Skeletal muscle tissue (tissue), 4 donors: ENCODE data around the gene MTG2. TPM values are rescaled to one million over a fixed set of nuclear protein-coding genes. Genes with fewer than 3 reads are reported as not detected.
"Not testable (repeated sequence)": the region's sequence is repeated elsewhere in the genome, so short reads cannot be mapped to it uniquely, and the experiment has no call there.

Experiments
- H3K27ac ChIP-seq: one replicate; pipeline ENCODE4 v1.7.0; 2013; ENCODE audit warnings: mild to moderate bottlenecking, low read depth, low read length, inconsistent platforms
- H3K27me3 ChIP-seq, 3 donors: one replicate each; pipeline ENCODE4 v1.7.0; 2013; ENCODE audit warnings: low read length in 3 of 3; ENCODE audit not compliant: control insufficient read depth in 3 of 3, insufficient read depth in 3 of 3
- H3K36me3 ChIP-seq, 3 donors: one replicate each; pipeline ENCODE4 v1.7.0; 2013; ENCODE audit warnings: low read length in 3 of 3; ENCODE audit not compliant: control insufficient read depth in 3 of 3, insufficient read depth in 3 of 3
- H3K4me1 ChIP-seq, 3 donors: one replicate each; pipeline ENCODE4 v1.7.0; 2013; ENCODE audit warnings: low read length in 3 of 3, mild to moderate bottlenecking in 3 of 3; ENCODE audit not compliant: control insufficient read depth in 3 of 3, insufficient read depth in 3 of 3
- H3K4me3 ChIP-seq, 3 donors: one replicate each; pipeline ENCODE4 v1.7.0; 2013; ENCODE audit warnings: low read length in 3 of 3
- H3K9ac ChIP-seq, 3 donors: one replicate each; pipeline ENCODE4 v1.7.0; 2013; ENCODE audit warnings: low read length in 3 of 3, mild to moderate bottlenecking in 3 of 3, moderate library complexity in 2 of 3, low read depth in 1 of 3
- H3K9me3 ChIP-seq, 3 donors: one replicate each; pipeline ENCODE4 v1.7.0; 2013; ENCODE audit warnings: low read length in 3 of 3; ENCODE audit not compliant: control insufficient read depth in 3 of 3
- total RNA-seq: library from RNA; depleted of rRNA; stranded (reverse); fragments of >200 nt; gene quantifications from one replicate; pipeline ENCODE4 v1.2.3, GENCODE V29; 2014
- donor health status: Osteomylitis.

The MTG2 gene
- total RNA-seq, 1 donor from 2014 or later = 10.4 TPM

- Histone ChIP-seq H3K27me3 (no peaks in the 10 kb centered on the region), H3K36me3 (peaks cover 2 to 10% (median 4%) of the 10 kb centered on the region in 3 donors), H3K4me1 (peaks cover 36 to 59% (median 54%) of the 10 kb centered on the region in 3 donors), H3K4me3 (peak overlapping the region in 1 of 3 donors; percentile 35), H3K9me3 (no peaks in the 10 kb centered on the region), H3K27ac (no peak overlapping the region), H3K9ac (peak overlapping the region in 2 of 3 donors; percentile 35 to 66)
Observed at GRCh38 chr20:62145688-62146018, 37.2 kb upstream of the MTG2 start.

DNA sequence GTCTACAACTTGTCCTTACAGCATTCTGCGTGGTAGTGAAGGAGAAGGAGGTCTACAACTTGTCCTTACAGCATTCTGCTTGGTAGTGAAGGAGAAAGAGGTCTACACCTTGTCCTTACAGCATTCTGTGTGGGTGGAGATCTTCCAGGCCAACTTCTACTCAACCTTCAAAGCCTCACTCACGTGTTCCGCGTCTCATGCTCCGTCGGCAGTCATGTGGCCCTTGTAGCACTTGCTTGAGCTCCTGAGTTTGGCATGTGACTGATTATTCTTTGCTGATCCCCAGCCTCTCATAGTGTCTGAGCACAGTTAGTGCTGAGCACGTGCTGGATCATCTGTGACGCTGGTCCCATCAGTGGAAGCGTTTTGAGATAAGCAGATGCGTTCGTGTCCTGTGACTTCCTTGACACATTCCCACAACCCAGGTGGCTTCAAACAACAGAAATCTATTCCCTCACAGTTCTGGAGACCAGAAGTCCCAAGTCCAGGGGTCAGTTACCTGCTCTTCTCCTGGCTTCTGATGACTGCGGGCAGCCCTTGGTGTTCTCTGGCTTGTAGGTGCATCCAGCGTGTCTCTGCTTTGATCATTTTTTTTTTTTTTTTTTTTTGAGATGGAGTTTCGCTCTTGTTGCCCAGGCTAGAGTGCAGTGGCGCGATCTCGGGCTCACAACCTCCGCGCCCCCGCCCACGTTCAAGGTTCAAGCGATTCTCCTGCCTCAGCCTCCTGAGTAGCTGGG lies 36.6 kb upstream of the MTG2 start:
- Histone ChIP-seq H3K27ac (no peak overlapping the region), H3K9me3 (no peaks in the 10 kb centered on the region), H3K4me1 (peaks cover 30 to 59% (median 49%) of the 10 kb centered on the region in 3 donors), H3K4me3 (no peak overlapping the region), H3K9ac (no peak overlapping the region), H3K27me3 (no peaks in the 10 kb centered on the region), H3K36me3 (peaks cover 0 to 10% (median 2%) of the 10 kb centered on the region in 3 donors)

DNA sequence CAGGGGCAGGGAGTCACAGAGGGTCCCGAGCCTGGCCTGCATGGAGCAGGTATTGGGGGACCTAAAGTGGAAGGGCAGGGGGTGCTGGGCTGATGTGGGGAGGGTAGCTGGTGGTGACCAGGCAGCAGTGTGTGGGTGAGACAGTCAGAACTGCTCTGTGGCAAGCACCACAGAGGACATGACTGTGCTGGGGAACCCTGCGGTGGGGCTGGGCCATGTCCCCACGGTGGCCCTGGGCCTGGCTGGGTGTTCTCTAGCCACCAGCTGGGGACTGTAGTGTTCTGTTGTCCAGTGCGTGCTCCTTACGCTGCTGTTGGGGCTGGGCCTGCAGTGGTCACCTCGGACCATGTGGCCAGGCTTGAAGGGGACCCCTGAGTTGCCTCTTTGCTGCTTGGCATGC lies 35.7 kb upstream of the MTG2 start:
- H3K27ac ChIP-seq = no peak overlapping the region
- no peaks in the 10 kb centered on the region for H3K9me3 ChIP-seq
- peaks cover 21 to 52% (median 40%) of the 10 kb centered on the region in 3 donors for H3K4me1 ChIP-seq

GRCh38 chr20:62147528-62147927 lies 35.3 kb upstream of the MTG2 start:
- no peaks in the 10 kb centered on the region for H3K27me3 ChIP-seq
- peaks cover 21 to 50% (median 40%) of the 10 kb centered on the region in 3 donors for H3K4me1 ChIP-seq
- H3K27ac ChIP-seq = no peak overlapping the region
- H3K9me3 ChIP-seq = no peaks in the 10 kb centered on the region
- peaks cover 0 to 13% (median 2%) of the 10 kb centered on the region in 3 donors for H3K36me3 ChIP-seq
- peak overlapping the region in 1 of 3 donors; percentile 25 for H3K9ac ChIP-seq
- H3K4me3 ChIP-seq = no peak overlapping the region

More for the DNA sequence above, 35.7 kb upstream of the MTG2 start:
- Histone ChIP-seq H3K27me3 (no peaks in the 10 kb centered on the region), H3K4me3 (no peak overlapping the region), H3K9ac (peak overlapping the region in 1 of 3 donors; percentile 25), H3K36me3 (peaks cover 0 to 10% (median 2%) of the 10 kb centered on the region in 3 donors)

DNA sequence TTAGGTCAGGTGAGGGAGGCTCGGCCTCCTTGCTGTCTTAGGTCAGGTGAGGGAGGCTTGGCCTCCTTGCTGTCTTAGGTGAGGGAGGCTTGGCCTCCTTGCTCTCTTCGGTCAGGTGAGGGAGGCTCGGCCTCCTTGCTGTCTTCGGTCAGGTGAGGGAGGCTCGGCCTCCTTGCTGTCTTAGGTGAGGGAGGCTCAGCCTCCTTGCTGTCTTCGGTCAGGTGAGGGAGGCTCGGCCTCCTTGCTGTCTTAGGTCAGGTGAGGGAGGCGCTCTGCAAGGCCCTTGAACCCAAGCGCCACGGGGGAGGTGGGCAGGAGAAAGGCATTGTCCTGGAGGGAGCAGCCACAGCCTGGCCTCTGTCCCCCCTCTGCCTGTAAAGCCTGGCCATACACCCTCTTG lies 34.4 kb upstream of the MTG2 start:
- H3K27ac ChIP-seq, H3K27me3 ChIP-seq, H3K4me3 ChIP-seq, H3K9me3 ChIP-seq, H3K9ac ChIP-seq: not testable (repeated sequence)
- Histone ChIP-seq H3K4me1 (peaks cover 21 to 50% (median 40%) of the 10 kb centered on the region in 3 donors), H3K36me3 (peaks cover 0 to 15% (median 2%) of the 10 kb centered on the region in 3 donors)

DNA sequence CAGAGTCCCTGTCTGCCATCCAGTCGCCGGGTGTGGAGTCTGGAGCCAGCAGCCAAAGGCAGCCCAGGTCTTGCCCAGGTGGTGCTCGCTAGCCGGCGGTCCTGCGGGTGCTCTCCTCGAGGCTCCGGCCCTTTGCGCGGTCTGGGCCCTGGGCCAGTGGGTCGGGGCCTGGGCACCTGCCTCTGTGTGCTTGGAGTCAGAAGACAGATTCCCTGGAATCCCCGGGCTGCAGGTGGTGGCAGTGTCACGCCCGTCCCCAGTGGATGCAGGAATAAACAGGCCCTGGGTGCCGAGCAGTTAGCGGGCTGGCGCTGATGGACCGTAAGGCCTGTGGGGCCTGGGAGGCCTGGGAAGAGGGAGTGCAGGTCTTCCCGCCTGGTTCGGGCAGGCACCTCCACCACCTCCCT lies 33.9 kb upstream of the MTG2 start:
- no peaks in the 10 kb centered on the region for H3K27me3 ChIP-seq
- peaks cover 0 to 15% (median 2%) of the 10 kb centered on the region in 3 donors for H3K36me3 ChIP-seq
- no peak overlapping the region for H3K27ac ChIP-seq
- peaks cover 21 to 50% (median 40%) of the 10 kb centered on the region in 3 donors for H3K4me1 ChIP-seq
- H3K9ac ChIP-seq = peak overlapping the region in 1 of 3 donors; percentile 25
- H3K9me3 ChIP-seq = no peaks in the 10 kb centered on the region
- no peak overlapping the region for H3K4me3 ChIP-seq

DNA sequence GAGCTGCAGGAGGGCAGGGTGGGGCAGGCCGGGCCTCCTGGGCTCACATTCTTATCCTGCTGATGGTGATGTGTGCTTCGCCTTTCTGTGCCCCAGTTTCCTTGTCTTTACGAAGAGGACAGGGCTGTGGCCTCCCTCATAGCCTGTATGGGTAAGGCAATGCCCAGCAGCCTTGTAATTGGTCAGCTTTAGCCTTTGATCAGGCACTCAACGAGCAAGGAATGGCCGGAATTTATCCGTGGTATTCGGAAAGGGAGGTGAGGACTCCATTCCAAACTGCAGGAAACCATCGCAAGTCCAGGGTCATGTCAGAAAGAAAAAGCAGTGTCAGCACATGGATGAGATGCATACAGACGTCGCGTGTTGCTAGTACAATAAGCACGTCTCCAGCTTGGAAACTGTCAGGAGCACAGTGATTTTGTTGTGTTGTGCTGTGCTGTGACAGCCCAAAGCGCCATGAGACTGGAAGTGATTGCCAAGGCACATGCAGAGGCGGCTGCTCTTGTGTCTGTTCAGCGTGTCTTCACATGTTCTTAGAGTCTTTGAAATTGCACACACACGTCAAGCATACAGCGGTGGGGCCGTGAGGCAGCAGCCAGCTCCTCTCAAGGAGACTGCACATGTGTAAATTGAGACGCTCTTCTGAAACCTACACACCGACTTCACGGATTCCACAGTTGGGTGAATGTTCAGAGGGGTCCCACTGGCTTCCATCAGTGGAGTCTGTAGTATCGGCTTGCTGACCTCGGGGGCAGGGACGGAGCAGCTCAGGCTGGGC lies 33.1 kb upstream of the MTG2 start:
- Histone ChIP-seq H3K36me3 (peaks cover 3 to 15% (median 8%) of the 10 kb centered on the region in 3 donors), H3K27me3 (no peaks in the 10 kb centered on the region), H3K9me3 (no peaks in the 10 kb centered on the region), H3K9ac (peak overlapping the region in 1 of 3 donors; percentile 21), H3K4me3 (no peak overlapping the region), H3K27ac (no peak overlapping the region), H3K4me1 (peaks cover 14 to 47% (median 37%) of the 10 kb centered on the region in 3 donors)

DNA sequence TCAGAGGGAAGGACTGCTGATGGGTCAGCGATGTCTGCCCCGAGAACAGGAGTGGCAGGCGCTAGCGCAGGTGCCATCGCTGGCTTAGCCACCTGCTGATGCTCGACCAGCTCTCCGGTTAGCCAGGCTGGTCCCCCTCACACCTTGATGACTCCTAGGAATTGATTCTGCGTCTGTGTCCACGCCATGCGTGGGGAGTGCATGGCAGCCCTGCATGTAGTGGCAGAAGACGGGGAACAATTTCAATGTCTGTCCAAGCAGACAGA lies 32.6 kb upstream of the MTG2 start:
- peak overlapping the region in 1 of 3 donors; percentile 21 for H3K9ac ChIP-seq

DNA sequence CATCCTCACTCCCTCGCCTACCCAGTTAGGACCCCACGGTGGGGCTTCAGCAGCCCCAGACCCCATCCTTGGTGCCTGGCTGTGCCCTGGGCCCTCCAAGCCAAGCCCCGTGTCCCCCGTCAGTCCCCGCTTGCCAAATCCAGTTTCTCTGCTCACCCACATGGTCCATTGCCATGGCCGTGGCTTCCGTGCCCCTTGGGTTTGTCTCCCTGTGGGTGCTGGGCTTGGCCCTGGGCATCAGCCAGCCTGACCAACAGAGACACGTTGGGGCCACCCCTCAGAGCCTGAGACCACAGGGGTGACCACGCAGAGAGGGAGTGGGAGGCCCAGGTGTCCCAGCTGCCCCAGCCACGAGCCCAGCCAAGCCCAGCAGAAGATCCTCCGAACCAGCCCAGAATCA lies 31.6 kb upstream of the MTG2 start:
- Histone ChIP-seq H3K27me3 (no peaks in the 10 kb centered on the region), H3K4me1 (peaks cover 5 to 34% (median 22%) of the 10 kb centered on the region in 3 donors), H3K9me3 (no peaks in the 10 kb centered on the region), H3K9ac (peak overlapping the region in 1 of 3 donors; percentile 40), H3K27ac (no peak overlapping the region), H3K36me3 (peaks cover 3 to 10% (median 6%) of the 10 kb centered on the region in 3 donors), H3K4me3 (no peak overlapping the region)

More for the DNA sequence above, 32.6 kb upstream of the MTG2 start:
- Histone ChIP-seq H3K9me3 (no peaks in the 10 kb centered on the region), H3K27me3 (no peaks in the 10 kb centered on the region), H3K36me3 (peaks cover 3 to 15% (median 10%) of the 10 kb centered on the region in 3 donors), H3K4me1 (peaks cover 9 to 42% (median 31%) of the 10 kb centered on the region in 3 donors), H3K27ac (no peak overlapping the region), H3K4me3 (no peak overlapping the region)

DNA sequence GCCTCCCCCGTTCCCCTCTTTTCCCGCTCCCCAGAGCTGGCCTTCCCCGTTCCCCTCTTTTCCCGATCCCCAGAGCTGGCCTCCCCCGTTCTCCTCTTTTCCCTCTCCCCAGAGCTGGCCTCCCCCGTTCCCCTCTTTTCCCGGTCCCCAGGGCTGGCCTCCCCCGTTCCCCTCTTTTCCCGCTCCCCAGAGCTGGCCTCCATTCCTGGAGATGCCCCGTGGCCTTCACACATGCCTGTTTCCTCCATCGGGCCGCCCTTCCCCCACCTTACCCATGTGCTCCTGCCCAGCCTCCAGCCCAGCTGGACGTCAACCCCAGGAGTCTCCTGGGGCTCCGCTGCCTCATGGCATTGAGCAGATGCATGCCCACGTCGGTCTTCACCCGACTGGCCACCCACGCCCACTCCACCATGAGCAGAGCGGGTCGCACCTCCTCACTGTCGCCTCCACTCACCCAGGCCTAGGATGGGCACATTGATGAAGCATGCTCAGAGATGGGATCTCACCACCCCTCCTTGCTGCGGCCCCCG lies 30.9 kb upstream of the MTG2 start:
- no peaks in the 10 kb centered on the region for H3K27me3 ChIP-seq
- H3K9ac ChIP-seq = no peak overlapping the region
- H3K4me1 ChIP-seq = peaks cover 8 to 38% (median 26%) of the 10 kb centered on the region in 3 donors
- no peak overlapping the region for H3K27ac ChIP-seq
- H3K36me3 ChIP-seq = peaks cover 3 to 10% (median 5%) of the 10 kb centered on the region in 3 donors
- no peaks in the 10 kb centered on the region for H3K9me3 ChIP-seq
- no peak overlapping the region for H3K4me3 ChIP-seq
